WTC11 (cell line): ENCODE data around the gene RARRES2. TPM values are rescaled to one million over a fixed set of nuclear protein-coding genes. Genes with fewer than 3 reads are reported as not detected.
A peak's percentile ranks its signal among the peaks of the same experiment; 100 is the strongest.

Experiments
- ATAC-seq: fragments of 200-7000 bp; cut with Tn5 transposase; 2 replicates; pipeline ENCODE4 v1.10.0; 2021; ENCODE audit warnings: mild to moderate bottlenecking, moderate library complexity
- CTCF ChIA-PET: fragments of 300-600 bp; sonication (Branson Sonifier 250); formaldehyde crosslinking; loops from one replicate; lab custom pipeline; 2021; ENCODE audit warnings: antibody characterized with exemption; lab: Charles Lee
- POLR2A ChIA-PET: fragments of 350-600 bp; sonication (Branson Sonifier 250); formaldehyde crosslinking; loops from one replicate; lab custom pipeline; 2021; ENCODE audit warnings: antibody characterized with exemption; lab: Charles Lee
- DNase-seq: peaks from one replicate; pipeline ENCODE4 v3.0.0; 2021; ENCODE audit warnings: low spot score
- H3K27ac Mint-ChIP-seq: 2 replicates; pipeline ENCODE4 v1.8.0; 2021; ENCODE audit warnings: mixed read lengths
- H3K27me3 Mint-ChIP-seq: 2 replicates; pipeline ENCODE4 v1.8.0; 2021; ENCODE audit warnings: low read depth, mild to moderate bottlenecking, moderate library complexity, mixed read lengths
- H3K36me3 Mint-ChIP-seq: 2 replicates; pipeline ENCODE4 v1.8.0; 2021; ENCODE audit warnings: mixed read lengths
- H3K4me1 Mint-ChIP-seq: 2 replicates; pipeline ENCODE4 v1.8.0; 2022; ENCODE audit warnings: mixed read lengths
- H3K4me3 Mint-ChIP-seq: 2 replicates; pipeline ENCODE4 v1.8.0; 2021; ENCODE audit warnings: mild to moderate bottlenecking, moderate library complexity, mixed read lengths
- H3K9me3 Mint-ChIP-seq: 2 replicates; pipeline ENCODE4 v1.8.0; 2021; ENCODE audit warnings: mixed read lengths
- ARID4B ChIP-seq: sonication (generic); formaldehyde crosslinking; IDR thresholded peaks from 2 replicates; pipeline ENCODE4 v1.8.0; 2023; ENCODE audit warnings: missing genetic modification reagents, mild to moderate bottlenecking, borderline replicate concordance
- CREB1 ChIP-seq: sonication (generic); formaldehyde crosslinking; IDR thresholded peaks from 2 replicates; pipeline ENCODE4 v1.8.0; 2023; ENCODE audit warnings: mild to moderate bottlenecking, missing genetic modification reagents
- CREM ChIP-seq: sonication (generic); formaldehyde crosslinking; IDR thresholded peaks from 2 replicates; pipeline ENCODE4 v1.8.1; 2022; ENCODE audit warnings: mild to moderate bottlenecking, missing genetic modification reagents, moderate library complexity
- CTCF ChIP-seq: fragments of 200-600 bp; IDR thresholded peaks from 2 replicates; pipeline ENCODE4 v1.8.0; 2022; ENCODE audit warnings: antibody characterized with exemption
- ELF4 ChIP-seq: sonication (generic); formaldehyde crosslinking; IDR thresholded peaks from 2 replicates; pipeline ENCODE4 v1.8.1; 2022; ENCODE audit warnings: low read depth, mild to moderate bottlenecking, moderate library complexity, missing genetic modification reagents
- ESRRA ChIP-seq: sonication (generic); formaldehyde crosslinking; IDR thresholded peaks from 2 replicates; pipeline ENCODE4 v1.8.1; 2022; ENCODE audit warnings: mild to moderate bottlenecking, missing genetic modification reagents, borderline replicate concordance
- GABPB1 ChIP-seq: sonication (generic); formaldehyde crosslinking; IDR thresholded peaks from 2 replicates; pipeline ENCODE4 v1.8.1; 2023; ENCODE audit warnings: mild to moderate bottlenecking, missing genetic modification reagents
- JUN ChIP-seq: sonication (generic); formaldehyde crosslinking; IDR thresholded peaks from 2 replicates; pipeline ENCODE4 v1.8.0; 2023; ENCODE audit warnings: mild to moderate bottlenecking, missing genetic modification reagents
- NR3C1 ChIP-seq: sonication (generic); formaldehyde crosslinking; conservative IDR thresholded peaks from 2 replicates; pipeline ENCODE4 v1.8.1; 2023; ENCODE audit warnings: low read depth, mild to moderate bottlenecking, missing genetic modification reagents
- PREB ChIP-seq: sonication (generic); formaldehyde crosslinking; IDR thresholded peaks from 2 replicates; pipeline ENCODE4 v1.8.1; 2022; ENCODE audit warnings: mild to moderate bottlenecking, missing genetic modification reagents, moderate library complexity, borderline replicate concordance
- SOX15 ChIP-seq: fragments of 250-450 bp; sonication (Bioruptor Pico); IDR thresholded peaks from 2 replicates; pipeline ENCODE4 v1.9.0; 2021; ENCODE audit warnings: mild to moderate bottlenecking
- TCF7 ChIP-seq: sonication (generic); formaldehyde crosslinking; IDR thresholded peaks from 2 replicates; pipeline ENCODE4 v1.8.0; 2022; ENCODE audit warnings: mild to moderate bottlenecking, low read depth, missing genetic modification reagents, moderate library complexity
- USF2 ChIP-seq: sonication (generic); formaldehyde crosslinking; IDR thresholded peaks from 2 replicates; pipeline ENCODE4 v1.8.1; 2023; ENCODE audit warnings: mild to moderate bottlenecking, missing genetic modification reagents, moderate library complexity
- ZMAT4 ChIP-seq: fragments of 250-450 bp; sonication (Bioruptor Pico); IDR thresholded peaks from 2 replicates; pipeline ENCODE4 v1.9.0; 2021; ENCODE audit warnings: mild to moderate bottlenecking
- ZNF138 ChIP-seq: sonication (generic); formaldehyde crosslinking; conservative IDR thresholded peaks from 2 replicates; pipeline ENCODE4 v1.8.1; 2022; ENCODE audit warnings: mild to moderate bottlenecking, moderate library complexity, missing genetic modification reagents
- ZNF512 ChIP-seq: sonication (generic); formaldehyde crosslinking; IDR thresholded peaks from 2 replicates; pipeline ENCODE4 v1.8.1; 2022; ENCODE audit warnings: missing genetic modification reagents, borderline replicate concordance
- total RNA-seq: library from RNA; stranded (reverse); gene quantifications from 3 replicates; pipeline ENCODE4 v1.2.3, GENCODE V29; 2021

The RARRES2 gene
- total RNA-seq, 1 experiment from 2014 or later: 230 TPM

- Mint-ChIP-seq H3K4me1 (peaks cover 2% of the 10 kb centered on the region; the same call in 1 of the 2 replicates), H3K4me3 (no peak overlapping the region)
- TF ChIP-seq ZMAT4 (CRISPR knock-in tag): no peak
- TF ChIP-seq, all 79 proteins: peak for 0
- ChIA-PET POLR2A (interaction anchor here (0.6 kb wide), 1 partner anchor 16 kb away, joined by 3 read pairs; no protein-coding TSS in a partner anchor), CTCF (interaction anchor here (0.6 to 1.1 kb wide), 3 partner anchors 10 to 166 kb away, joined by 3 read pairs; no protein-coding TSS in a partner anchor)
- peak; percentile 80 for ATAC-seq
- Mint-ChIP-seq H3K27ac (no peak overlapping the region), H3K36me3 (no peaks in the 10 kb centered on the region; the same call in 1 of the 2 replicates), H3K9me3 (peaks cover 11% of the 10 kb centered on the region), H3K27me3 (no peaks in the 10 kb centered on the region; the same call in 1 of the 2 replicates)
- DNase-seq: no peak
These were observed 10.3 kb upstream of the RARRES2 start for GRCh38 chr7:150351587-150352194.

- no peak for TF ChIP-seq ZNF138 (CRISPR knock-in tag)
- TF ChIP-seq, all 79 proteins: peak for 0
- Mint-ChIP-seq H3K27ac (no peak overlapping the region), H3K27me3 (peaks cover 28% of the 10 kb centered on the region), H3K36me3 (peaks cover 20% of the 10 kb centered on the region), H3K9me3 (peaks cover 26% of the 10 kb centered on the region), H3K4me1 (peaks cover 14% of the 10 kb centered on the region), H3K4me3 (no peak overlapping the region)
- ChIA-PET CTCF (interaction anchor here (0.8 to 0.9 kb wide), 2 partner anchors 14 to 71 kb away, joined by 3 read pairs; no protein-coding TSS in a partner anchor), POLR2A (interaction anchor here (1.4 kb wide), 1 partner anchor 37 kb away, joined by 3 read pairs; no protein-coding TSS in a partner anchor)
- DNase-seq: no peak
- ATAC-seq: no peak
These were observed 5.5 kb upstream of the RARRES2 start for GRCh38 chr7:150346922-150347321.

- no peak overlapping the region for H3K27ac Mint-ChIP-seq
- POLR2A ChIA-PET: no interaction called here
These were observed 3.6 kb upstream of the RARRES2 start for GRCh38 chr7:150345012-150345411.

GRCh38 chr7:150344299-150344698 is 2.9 kb upstream of the RARRES2 start:
- H3K4me1 Mint-ChIP-seq: peaks cover 26% of the 10 kb centered on the region
- H3K27me3 Mint-ChIP-seq: peaks cover 34% of the 10 kb centered on the region
- CTCF ChIA-PET: no interaction called here
- TF ChIP-seq CREM (CRISPR knock-in tag) (no peak), SOX15 (CRISPR knock-in tag) (no peak), ESRRA (CRISPR knock-in tag) (no peak), CREB1 (no peak), ARID4B (CRISPR knock-in tag) (no peak), PREB (CRISPR knock-in tag) (no peak), TCF7 (no peak), ZNF512 (CRISPR knock-in tag) (no peak), USF2 (no peak), NR3C1 (no peak)

More at GRCh38 chr7:150345012-150345411, 3.6 kb upstream of the RARRES2 start:
- Mint-ChIP-seq H3K27me3 (peaks cover 34% of the 10 kb centered on the region), H3K4me1 (peaks cover 19% of the 10 kb centered on the region), H3K36me3 (peaks cover 21% of the 10 kb centered on the region), H3K4me3 (no peak overlapping the region), H3K9me3 (peaks cover 26% of the 10 kb centered on the region)
- DNase-seq (no peak), ATAC-seq (no peak)
- CTCF ChIA-PET: no interaction called here
- TF ChIP-seq ELF4: no peak
- TF ChIP-seq JUN (CRISPR knock-in tag): no peak
- no peak for TF ChIP-seq GABPB1 (CRISPR knock-in tag)
- TF ChIP-seq CTCF: no peak

More at GRCh38 chr7:150344299-150344698, 2.9 kb upstream of the RARRES2 start:
- POLR2A ChIA-PET: no interaction called here
- Mint-ChIP-seq H3K9me3 (peaks cover 26% of the 10 kb centered on the region), H3K36me3 (peaks cover 24% of the 10 kb centered on the region), H3K4me3 (no peak overlapping the region), H3K27ac (no peak overlapping the region)
- DNase-seq (no peak), ATAC-seq (no peak)
